AG09319 (cell line): ENCODE data around the gene PLPPR3.

ENCODE experiments used
- DNase-seq: peaks from one replicate; pipeline ENCODE4 v3.0.0-alpha.2; 2010; ENCODE audit warnings: low read depth; ENCODE audit errors: extremely low read depth
- TF ChIP-seq, protein P1 (sequence below): IDR thresholded peaks from 2 replicates; pipeline ENCODE4 v1.5.1; 2011; ENCODE audit warnings: low read depth, mild to moderate bottlenecking, inconsistent platforms, low read length, moderate library complexity

Gene PLPPR3

DNA sequence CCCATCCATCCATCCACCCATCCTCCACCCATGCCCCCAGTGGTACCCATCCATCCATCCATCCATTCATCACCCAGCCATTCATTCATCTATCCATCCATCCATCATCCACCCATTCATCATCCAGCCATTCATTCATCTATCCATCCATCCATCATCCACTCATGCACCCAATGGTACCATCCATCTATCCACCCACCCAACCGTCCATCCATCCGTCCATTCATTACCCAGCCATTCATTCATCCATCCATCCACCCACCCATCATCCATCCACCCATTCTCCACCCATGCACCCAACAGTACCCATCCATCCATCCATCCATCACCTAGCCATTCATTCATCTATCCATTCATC lies 5.3 kb downstream of the PLPPR3 start:
- DNase-seq = no peak

DNA sequence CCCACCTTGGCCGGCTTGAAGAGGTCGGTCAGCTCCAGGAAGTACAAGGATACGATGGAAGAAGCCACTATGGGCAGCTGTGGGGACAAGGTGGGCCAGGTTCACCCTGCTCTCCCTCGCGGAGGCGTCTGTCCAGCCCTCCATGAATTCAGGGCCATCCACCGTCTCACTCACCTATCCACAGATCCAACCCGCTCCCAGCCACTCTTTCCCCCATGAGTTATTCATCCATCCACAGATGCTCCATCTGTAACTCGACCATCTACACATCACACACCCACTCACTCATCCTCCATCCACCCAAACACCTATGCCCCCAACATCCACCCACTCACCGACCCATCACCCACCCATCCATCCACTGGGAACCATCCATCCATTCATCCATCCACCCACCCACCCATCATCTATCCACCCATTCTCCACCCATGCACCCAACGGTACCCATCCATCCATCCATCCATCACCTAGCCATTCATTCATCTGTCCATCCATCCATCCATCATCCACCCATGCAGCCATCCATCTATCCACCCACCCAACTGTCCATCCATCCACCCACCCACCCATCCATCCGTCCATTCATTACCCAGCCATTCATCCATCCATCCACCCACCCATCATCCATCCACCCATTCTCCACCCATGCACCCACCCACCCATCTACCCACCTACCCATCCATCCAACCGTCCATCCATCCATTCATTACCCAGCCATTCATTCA lies 5.8 kb downstream of the PLPPR3 start:
- no peak for DNase-seq
- TF ChIP-seq, protein P1, sequence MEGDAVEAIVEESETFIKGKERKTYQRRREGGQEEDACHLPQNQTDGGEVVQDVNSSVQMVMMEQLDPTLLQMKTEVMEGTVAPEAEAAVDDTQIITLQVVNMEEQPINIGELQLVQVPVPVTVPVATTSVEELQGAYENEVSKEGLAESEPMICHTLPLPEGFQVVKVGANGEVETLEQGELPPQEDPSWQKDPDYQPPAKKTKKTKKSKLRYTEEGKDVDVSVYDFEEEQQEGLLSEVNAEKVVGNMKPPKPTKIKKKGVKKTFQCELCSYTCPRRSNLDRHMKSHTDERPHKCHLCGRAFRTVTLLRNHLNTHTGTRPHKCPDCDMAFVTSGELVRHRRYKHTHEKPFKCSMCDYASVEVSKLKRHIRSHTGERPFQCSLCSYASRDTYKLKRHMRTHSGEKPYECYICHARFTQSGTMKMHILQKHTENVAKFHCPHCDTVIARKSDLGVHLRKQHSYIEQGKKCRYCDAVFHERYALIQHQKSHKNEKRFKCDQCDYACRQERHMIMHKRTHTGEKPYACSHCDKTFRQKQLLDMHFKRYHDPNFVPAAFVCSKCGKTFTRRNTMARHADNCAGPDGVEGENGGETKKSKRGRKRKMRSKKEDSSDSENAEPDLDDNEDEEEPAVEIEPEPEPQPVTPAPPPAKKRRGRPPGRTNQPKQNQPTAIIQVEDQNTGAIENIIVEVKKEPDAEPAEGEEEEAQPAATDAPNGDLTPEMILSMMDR = no peak

More for the DNA sequence above, 5.3 kb downstream of the PLPPR3 start:
- TF ChIP-seq, protein P1 = no peak

DNA sequence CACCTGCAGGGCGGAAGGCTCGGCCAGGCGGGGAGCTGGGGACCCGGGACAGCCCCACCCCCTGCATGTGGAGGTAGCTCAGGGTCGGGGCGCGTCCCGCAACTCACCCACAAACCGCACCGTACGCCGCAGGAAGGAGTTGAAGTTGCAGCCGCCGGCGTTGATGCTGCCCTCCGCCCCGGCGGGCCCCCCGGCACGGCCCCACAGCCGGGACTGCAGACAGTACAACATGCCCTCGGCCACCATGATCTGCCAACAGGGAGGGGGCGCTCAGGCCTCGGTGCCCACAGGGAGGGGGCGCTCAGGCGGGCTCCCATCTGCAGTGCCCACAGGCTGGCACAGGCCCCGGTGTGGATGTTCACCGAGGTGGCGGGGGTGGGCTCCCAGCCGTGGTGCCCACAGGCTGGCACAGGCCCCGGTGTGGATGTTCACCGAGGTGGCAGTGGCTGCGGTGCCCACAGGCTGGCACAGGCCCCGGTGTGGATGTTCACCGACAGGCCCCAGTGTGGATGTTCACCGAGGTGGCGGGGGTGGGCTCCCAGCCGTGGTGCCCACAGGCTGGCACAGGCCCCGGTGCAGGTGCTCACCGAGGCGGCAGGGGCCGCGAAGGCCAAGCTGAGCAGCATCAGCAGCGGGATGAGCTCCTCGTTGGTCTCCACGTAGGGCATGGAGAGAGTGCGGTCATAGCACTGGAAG lies 6.5 kb downstream of the PLPPR3 start:
- no peak for DNase-seq
- TF ChIP-seq, protein P1 = no peak

DNA sequence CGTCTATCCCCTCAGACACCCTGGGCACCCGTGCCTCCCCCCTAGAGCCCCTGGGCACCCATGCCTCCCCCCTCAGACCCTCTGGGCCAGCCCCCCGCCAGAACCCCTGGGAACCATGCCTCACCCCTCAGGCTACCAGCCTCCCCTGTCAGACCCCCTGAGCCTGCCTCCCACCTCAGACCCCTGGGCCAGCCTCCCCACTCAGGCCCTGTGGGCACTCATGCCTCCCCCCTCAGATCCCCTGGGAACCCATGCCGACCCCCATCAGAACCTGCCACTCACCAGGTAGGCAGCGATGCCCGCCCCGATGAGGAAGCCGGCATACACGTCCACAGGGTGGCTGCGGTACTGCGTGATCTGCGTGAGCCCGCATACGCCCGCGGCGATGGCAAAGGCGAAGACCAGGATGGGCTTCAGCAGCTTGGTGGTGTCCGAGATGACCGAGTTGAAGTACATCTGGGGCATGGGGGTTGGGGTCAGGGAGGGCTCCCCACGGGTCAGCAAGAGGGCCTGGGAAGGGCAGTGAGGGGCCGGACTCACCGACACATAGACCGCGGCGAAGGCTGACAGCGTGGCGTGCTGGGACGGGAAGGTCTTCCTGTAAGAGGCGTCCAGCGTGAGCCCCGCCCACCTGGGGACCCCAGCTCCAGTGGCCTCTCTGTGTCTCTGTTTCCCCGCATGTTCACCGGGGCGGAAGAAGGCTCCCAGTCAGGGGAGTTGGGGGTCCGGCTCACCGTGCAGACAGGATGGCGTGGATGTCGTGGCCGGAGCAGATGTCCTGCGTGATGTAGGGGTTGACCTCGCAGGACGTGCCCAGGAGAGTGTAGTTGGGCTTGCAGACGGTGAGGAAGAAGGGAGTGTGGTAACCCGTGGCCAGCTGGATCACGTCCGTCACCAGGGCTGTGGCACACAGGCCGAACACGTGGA lies 7.3 kb downstream of the PLPPR3 start:
- TF ChIP-seq, protein P1 = no peak
- DNase-seq = no peak

DNA sequence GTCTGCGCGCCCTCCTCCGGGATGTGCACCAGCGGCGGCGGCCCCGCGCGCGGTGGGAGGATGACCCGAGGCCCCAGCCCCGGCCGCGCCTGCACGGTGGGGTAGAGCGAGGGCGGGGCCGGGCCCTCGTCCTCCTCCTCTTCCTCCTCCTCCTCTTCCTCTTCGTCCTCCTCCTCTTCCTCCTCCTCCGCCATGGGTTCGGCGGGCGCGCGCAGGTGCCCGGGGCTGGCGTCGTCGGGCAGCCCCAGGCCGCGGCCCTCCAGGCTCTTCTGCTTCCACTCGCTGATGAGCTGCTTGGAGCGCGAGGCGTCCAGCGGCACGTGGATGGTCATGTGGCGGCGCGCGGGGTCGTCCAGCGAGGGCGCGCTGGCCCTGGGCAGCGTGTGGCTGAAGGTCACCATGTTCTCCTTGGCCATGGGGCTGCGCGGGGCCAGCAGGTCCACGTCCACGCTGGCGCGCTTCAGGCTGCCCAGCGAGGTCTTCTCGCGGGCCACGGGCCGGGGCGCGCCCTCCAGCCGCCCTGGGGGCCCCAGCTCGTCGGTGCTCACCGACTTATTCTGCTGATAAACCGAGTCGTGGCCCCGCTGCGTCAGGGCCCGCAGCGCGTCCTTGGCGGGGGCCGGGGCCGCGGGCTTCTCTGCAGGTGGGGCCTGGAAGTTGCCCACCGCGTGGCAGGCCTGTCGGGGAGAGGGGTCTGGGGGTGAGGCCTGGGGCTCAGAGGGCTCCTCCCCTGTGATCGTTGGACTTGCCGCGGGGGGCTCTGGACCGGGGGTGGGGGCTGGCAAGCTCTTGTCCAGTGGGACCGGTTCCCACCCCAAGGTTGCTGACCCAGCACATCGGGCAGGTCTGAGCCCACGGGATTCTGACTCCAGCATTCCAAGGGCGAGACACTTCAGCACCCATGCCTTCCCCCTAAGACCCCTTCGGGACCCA lies 8.3 kb downstream of the PLPPR3 start:
- TF ChIP-seq, protein P1 = no peak
- DNase-seq = no peak

DNA sequence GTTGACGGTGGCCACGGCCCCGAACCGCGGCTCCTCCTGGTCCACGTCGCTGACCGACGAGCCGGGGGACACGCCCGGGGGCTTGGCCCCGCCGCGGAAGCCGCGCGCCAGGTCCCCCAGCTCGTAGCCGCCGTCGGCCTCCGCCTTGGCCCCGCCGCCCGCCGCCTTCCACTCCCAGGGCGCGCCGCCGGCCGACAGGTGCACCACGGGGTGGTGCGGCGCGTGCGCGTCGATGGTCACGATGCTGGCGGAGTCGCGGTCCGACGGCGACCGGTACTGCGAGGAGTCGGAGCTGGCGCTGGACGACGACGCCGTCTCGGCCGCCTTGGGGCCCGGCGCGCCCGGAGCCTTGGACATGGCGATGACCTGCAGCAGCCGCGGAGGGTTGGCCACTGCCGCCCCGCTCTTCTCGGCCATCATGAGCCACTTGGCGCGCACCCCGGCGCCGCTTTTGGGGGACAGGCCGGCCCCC lies 9.0 kb downstream of the PLPPR3 start:
- TF ChIP-seq, protein P1 = no peak
- no peak for DNase-seq
